Measurements from ENCODE around the gene STAT6. TPM values are rescaled to one million over a fixed set of nuclear protein-coding genes. Genes with fewer than 3 reads are reported as not detected.

STAT6 gene
- total and polyA plus RNA-seq, 7 donors: 66.1 to 210 (median 115) TPM

GRCh38 chr12:57094208-57095160 lies 16.7 kb downstream of the STAT6 start:
- WGBS, 2 donors: 61 to 73% methylated on average over 15 of the region's 15 CpGs
- Histone ChIP-seq H3K9me3 (no peaks in the 10 kb centered on the region), H3K4me3 (peak overlapping the region in 1 of 4 donors; percentile 4), H3K36me3 (peaks cover 41 to 79% (median 52%) of the 10 kb centered on the region in 4 donors), H3K27me3 (no peaks in the 10 kb centered on the region), H3K4me1 (peaks cover 0 to 57% (median 51%) of the 10 kb centered on the region in 4 donors), H3K27ac (peak overlapping the region; percentile 97 to 100 (median 99))
- intact Hi-C loops (cut with DNase I): no loop called here
- TF ChIP-seq EP300 (IDR thresholded peaks at IDR 0.05) (no peak), POLR2AphosphoS5 (IDR thresholded peaks at IDR 0.05) (peak in 2 of 4 donors; percentile 16 to 25)
- DNase-seq: no peak

GRCh38 chr12:57093415-57094207 lies 17.6 kb downstream of the STAT6 start:
- WGBS, 2 donors: 51 to 60% methylated on average over 24 of the region's 24 CpGs
- Histone ChIP-seq H3K9me3 (no peaks in the 10 kb centered on the region), H3K4me1 (peaks cover 0 to 57% (median 51%) of the 10 kb centered on the region in 4 donors), H3K27me3 (no peaks in the 10 kb centered on the region), H3K4me3 (peak overlapping the region in 1 of 4 donors; percentile 4), H3K36me3 (peaks cover 34 to 70% (median 44%) of the 10 kb centered on the region in 4 donors), H3K27ac (peak overlapping the region; percentile 97 to 100 (median 99))
- intact Hi-C loops (cut with DNase I): loop anchor here (1.0 kb wide), 1 partner anchor 14 kb away; no protein-coding TSS in a partner anchor
- TF ChIP-seq EP300 (IDR thresholded peaks at IDR 0.05) (no peak), POLR2A (IDR thresholded peaks at IDR 0.05) (peak; percentile 11 to 24), POLR2AphosphoS5 (IDR thresholded peaks at IDR 0.05) (peak; percentile 29 to 71 (median 63)), CTCF (IDR thresholded peaks at IDR 0.05) (peak in 3 of 4 experiments; percentile 27 to 44 (median 32))
- peak; percentile 94 for DNase-seq

GRCh38 chr12:57092876-57093414 lies 18.2 kb downstream of the STAT6 start:
- Histone ChIP-seq H3K4me1 (peaks cover 0 to 57% (median 55%) of the 10 kb centered on the region in 4 donors), H3K27me3 (no peaks in the 10 kb centered on the region), H3K27ac (peak overlapping the region; percentile 97 to 100 (median 99)), H3K4me3 (no peak overlapping the region), H3K36me3 (peaks cover 28 to 64% (median 41%) of the 10 kb centered on the region in 4 donors), H3K9me3 (no peaks in the 10 kb centered on the region)
- intact Hi-C loops (cut with DNase I): loop anchor here (1.0 kb wide), 2 partner anchors 14 to 17 kb away; no protein-coding TSS in a partner anchor
- no peak for DNase-seq
- WGBS, 2 donors: 89% methylated on average over 4 of the region's 4 CpGs
- peak in 1 of 4 donors; percentile 2 for TF ChIP-seq POLR2AphosphoS5 (IDR thresholded peaks at IDR 0.05)
- TF ChIP-seq POLR2A (IDR thresholded peaks at IDR 0.05): no peak
- TF ChIP-seq EP300 (IDR thresholded peaks at IDR 0.05): no peak
- TF ChIP-seq CTCF (IDR thresholded peaks at IDR 0.05): no peak

GRCh38 chr12:57092529-57092862 lies 18.7 kb downstream of the STAT6 start:
- Histone ChIP-seq H3K27me3 (no peaks in the 10 kb centered on the region), H3K27ac (peak overlapping the region; percentile 97 to 100 (median 99)), H3K36me3 (peaks cover 26 to 59% (median 41%) of the 10 kb centered on the region in 4 donors), H3K4me1 (peaks cover 0 to 61% (median 58%) of the 10 kb centered on the region in 4 donors), H3K4me3 (peak overlapping the region in 1 of 4 donors; percentile 12), H3K9me3 (no peaks in the 10 kb centered on the region)
- no peak for DNase-seq
- TF ChIP-seq EP300 (IDR thresholded peaks at IDR 0.05) (no peak), POLR2AphosphoS5 (IDR thresholded peaks at IDR 0.05) (no peak), CTCF (IDR thresholded peaks at IDR 0.05) (no peak), POLR2A (IDR thresholded peaks at IDR 0.05) (no peak)
- intact Hi-C loops (cut with DNase I): loop anchor here (1.0 kb wide), 1 partner anchor 18 kb away; no protein-coding TSS in a partner anchor
- 83 to 88% methylated on average over 5 of the region's 5 CpGs for WGBS, 2 donors
